HG03060 (cell line): Measurements from ENCODE around the gene XXYLT1.

Experiments used
- ATAC-seq: cut with Tn5 transposase; IDR thresholded peaks from one replicate; pipeline ENCODE4 v1.9.1; 2021; ENCODE audit warnings: low read depth, moderate number of reproducible peaks; ENCODE audit not compliant: unreplicated experiment

The XXYLT1 gene

DNA sequence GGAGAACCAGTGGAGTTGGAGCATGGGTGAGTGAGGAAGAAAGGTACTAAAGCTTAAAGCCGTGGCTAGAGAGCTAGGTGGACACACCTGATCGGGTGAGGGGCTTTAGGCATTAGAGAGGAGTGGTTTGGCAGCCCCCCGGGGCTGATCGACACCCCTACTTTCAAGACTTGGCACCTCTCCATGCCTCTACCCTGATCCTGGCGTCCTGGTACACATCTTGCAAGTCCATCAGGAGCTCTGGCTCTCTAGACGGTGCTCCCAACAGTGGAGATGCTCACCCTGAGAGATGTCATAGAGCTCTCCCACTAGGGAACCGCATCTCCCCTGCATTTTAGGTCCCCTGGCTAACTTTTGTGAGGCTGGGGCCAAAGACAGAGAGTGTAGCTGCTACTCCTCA lies 98.1 kb downstream of the XXYLT1 start:
- no peak for ATAC-seq

GRCh38 chr3:195172039-195172684 lies 98.8 kb downstream of the XXYLT1 start:
- no peak for ATAC-seq

DNA sequence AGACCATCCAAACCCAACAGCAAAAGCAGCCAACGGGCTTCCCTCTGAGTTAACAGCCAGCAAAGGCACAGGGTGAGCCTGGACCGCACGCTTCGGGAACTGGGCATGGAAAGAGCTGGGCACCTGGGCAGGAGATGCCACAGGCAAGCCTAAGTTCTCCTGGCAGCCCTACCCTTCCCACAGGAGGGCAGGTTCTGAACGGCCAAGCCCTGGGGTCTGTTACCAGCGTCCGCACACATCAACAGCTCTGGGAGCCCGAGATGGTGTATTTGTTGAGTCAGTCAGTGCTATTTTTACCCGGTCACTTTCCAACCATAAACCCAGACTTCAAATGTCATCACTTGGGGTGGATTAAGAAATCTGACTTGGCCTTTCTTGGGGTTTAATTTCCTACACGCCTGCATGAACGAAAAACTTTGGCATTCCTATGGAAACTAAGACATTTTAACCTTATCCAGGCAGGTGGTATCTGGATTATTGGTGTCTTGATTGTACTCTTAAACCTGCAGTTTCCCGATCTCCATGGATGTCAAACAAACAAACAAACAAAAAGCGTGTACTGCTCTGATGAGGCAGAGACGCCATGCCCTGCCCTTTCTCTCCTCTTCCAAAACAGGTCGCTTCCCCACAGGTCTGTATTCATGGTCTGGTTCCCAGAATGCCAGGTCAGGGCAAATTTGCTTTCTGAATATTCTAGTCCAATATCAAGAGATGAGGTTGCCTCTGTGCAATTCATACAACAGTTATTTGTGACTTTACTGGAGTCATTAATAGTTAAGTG lies 99.7 kb downstream of the XXYLT1 start:
- ATAC-seq: no peak

DNA sequence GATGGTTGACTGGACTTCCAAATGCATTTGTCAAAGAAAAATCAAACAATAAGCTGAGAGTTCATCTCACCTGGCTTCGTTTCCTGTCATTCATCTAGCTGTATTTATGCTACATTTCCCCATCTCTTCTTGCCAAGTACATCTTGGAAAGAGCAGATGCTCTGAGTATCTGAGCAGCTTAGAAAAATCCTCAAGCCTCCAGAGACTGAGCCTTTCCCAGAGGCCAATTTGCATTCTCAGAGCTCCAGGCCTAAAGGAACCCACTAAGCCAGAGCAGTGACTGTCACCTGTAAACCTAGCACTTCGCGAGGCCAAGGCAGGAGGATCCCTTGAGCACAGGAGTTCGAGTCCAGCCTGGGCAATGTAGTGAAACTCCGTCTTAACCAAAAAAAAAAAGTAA lies 100.5 kb downstream of the XXYLT1 start:
- no peak for ATAC-seq

DNA sequence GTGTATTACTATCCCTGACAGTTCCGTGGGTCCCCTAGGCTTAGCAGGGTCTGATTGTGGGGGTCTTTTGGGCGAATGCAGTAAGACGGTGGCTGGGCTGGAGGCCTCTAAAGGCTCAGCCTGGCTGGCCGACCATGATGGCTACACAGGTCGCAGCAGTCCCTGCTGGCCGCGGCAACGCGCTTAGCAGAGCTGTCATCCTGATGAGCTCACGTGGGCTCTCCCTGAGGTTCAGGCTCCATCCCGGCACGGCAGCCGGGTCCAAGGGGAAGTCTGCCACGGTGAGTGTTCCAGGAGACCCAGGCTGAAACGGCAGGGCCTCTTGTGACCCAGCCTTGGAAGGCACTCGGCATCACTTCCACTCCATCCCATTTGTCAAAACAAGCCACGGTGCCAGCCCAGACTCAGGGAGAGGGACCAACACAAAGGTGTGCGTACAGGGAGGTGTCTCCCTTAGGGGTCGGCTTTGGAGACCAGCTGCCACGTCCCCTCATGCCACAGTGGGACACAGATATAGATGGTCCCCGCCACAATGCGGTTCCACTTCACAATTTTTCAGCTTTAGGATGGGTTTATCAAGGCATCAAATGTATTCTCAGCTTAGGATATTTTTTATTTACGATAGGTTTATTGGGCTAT lies 101.8 kb downstream of the XXYLT1 start:
- no peak for ATAC-seq

DNA sequence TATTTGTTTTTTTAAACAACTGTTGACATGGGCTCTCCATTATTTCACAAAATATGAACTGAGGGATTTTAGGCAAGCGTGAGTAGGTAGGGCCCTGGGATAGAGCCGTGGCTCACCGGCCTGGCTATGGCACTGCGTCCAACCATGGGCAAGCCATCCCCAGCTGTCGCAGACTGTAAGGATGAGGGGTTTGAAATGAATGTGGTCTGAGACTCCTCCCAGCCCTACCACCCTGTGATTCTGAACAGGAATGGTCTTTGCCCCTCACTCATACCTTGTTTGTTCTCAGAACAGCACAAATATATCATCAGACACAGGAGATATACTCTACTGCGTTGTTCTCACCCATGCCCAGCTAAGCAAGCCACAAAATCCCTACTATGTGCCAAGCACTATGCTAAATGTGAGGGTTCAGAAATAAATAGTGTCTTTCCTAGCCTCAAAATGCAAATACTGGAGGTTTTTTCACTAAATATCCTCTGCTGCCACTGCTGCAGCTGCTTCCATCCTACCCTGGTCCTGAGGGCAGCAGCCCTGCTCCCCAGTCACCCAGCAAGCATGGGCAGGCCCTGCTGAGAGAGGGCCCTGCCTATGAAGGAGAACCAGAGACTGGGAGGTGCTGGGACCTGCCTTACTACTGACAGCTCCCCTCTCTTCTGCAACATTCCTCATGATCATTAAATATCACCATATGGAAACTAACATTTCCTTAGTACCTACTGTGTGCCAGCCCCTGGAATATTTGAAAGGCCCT lies 102.8 kb downstream of the XXYLT1 start:
- ATAC-seq: no peak

- ATAC-seq: no peak
Measured at GRCh38 chr3:195165790-195166189, 105.2 kb downstream of the XXYLT1 start.

GRCh38 chr3:195165265-195165609 lies 105.7 kb downstream of the XXYLT1 start:
- no peak for ATAC-seq

GRCh38 chr3:195164573-195165264 lies 106.2 kb downstream of the XXYLT1 start:
- no peak for ATAC-seq

- no peak for ATAC-seq
Measured at GRCh38 chr3:195163719-195164572, 107.0 kb downstream of the XXYLT1 start.

DNA sequence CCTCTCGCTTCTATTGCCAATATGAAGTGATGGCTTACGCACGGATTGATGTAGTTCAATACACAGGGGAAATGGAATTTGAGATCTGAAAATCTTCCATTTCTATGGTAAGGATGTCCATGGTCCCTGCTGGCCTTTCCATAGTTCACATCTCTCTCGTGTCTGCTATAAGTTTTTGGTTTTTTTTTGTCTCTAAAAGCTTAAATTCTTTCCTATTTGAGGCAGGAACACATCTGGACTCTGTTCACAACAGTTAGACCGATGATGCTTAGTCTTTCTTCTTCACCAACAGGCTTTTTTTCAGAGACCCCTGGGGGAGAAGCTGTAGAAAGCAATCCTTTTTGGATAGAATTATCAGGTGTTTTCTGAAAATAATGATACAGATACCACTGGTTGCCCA lies 108.1 kb downstream of the XXYLT1 start:
- ATAC-seq: no peak

- no peak for ATAC-seq
Measured at GRCh38 chr3:195162033-195162669, 108.8 kb downstream of the XXYLT1 start.

GRCh38 chr3:195160908-195161434 lies 110.0 kb downstream of the XXYLT1 start:
- ATAC-seq: no peak

DNA sequence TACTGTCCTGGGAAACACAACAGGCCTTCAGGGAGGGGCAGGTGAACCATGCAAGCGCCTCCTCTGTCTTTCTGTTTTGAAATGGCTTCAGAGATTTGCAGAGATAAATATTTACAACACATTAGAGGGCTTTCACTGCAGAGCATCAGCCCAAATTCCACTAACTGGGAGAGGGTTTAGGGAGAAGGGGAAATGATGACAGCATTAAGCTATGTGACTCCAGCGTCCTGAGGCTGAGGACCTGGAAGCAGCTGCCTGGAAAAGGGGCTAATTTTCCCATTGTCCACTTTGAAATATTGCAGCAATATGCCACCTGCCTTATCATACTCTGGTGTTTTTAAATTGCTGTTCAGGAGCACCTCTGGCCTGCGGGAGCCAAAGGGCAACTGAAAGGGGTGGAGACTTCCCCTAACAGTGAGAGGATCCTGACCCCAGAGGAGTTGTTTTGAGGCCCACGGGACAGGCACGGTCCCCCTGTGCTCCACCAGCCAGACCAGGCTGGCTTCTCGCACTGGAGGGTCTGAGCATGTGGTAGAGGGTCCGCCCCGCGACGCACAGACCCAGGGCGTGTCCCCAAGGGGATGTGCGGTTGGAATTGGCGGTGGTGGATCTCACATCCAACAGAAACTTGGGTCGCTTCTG lies 110.6 kb downstream of the XXYLT1 start:
- no peak for ATAC-seq

DNA sequence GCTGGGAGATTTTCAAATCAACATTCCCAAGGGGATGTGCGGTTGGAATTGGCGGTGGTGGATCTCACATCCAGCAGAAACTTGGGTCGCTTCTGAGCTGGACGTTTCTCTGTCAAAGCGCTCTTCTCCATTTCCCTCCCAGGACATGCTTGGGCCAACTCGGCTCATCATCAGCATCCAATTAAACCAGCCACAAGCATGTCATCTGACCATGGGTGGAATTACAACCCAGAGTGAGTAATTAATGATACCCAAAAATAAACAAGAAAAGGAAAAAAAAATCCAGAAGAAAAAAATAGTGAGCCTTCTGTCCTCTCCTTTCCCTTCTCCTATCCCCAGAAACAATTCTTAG lies 111.2 kb downstream of the XXYLT1 start:
- no peak for ATAC-seq

- no peak for ATAC-seq
Measured at GRCh38 chr3:195159117-195159813, 111.7 kb downstream of the XXYLT1 start.

- ATAC-seq: no peak
Measured at GRCh38 chr3:195156286-195156890, 114.6 kb downstream of the XXYLT1 start.
